Cerebellar cortex (tissue), 1 donor: ENCODE data around the gene SLC26A11.
"Not testable (repeated sequence)": the region's sequence is repeated elsewhere in the genome, so short reads cannot be mapped to it uniquely, and the experiment has no call there.

ENCODE experiments used
- DNase-seq: peaks from one replicate; pipeline ENCODE4 v3.0.0-alpha.2; 2015; ENCODE audit warnings: low spot score

SLC26A11 gene

GRCh38 chr17:80195671-80196529, 24.3 kb upstream of the SLC26A11 start:
- no peak for DNase-seq

GRCh38 chr17:80196652-80197051, 23.6 kb upstream of the SLC26A11 start:
- no peak for DNase-seq

- DNase-seq: no peak
Observed at GRCh38 chr17:80198144-80198661, 22.0 kb upstream of the SLC26A11 start.

GRCh38 chr17:80199295-80199694, 20.9 kb upstream of the SLC26A11 start:
- DNase-seq: not testable (repeated sequence)

GRCh38 chr17:80201446-80201845, 18.8 kb upstream of the SLC26A11 start:
- DNase-seq: no peak

- DNase-seq: no peak
Observed at GRCh38 chr17:80202197-80202596, 18.0 kb upstream of the SLC26A11 start.

GRCh38 chr17:80203471-80203963, 16.7 kb upstream of the SLC26A11 start:
- DNase-seq: no peak

GRCh38 chr17:80204626-80205468, 15.4 kb upstream of the SLC26A11 start:
- DNase-seq: no peak

GRCh38 chr17:80205811-80206210, 14.4 kb upstream of the SLC26A11 start:
- no peak for DNase-seq

GRCh38 chr17:80208050-80208449, 12.2 kb upstream of the SLC26A11 start:
- DNase-seq: no peak

GRCh38 chr17:80209765-80210164, 10.5 kb upstream of the SLC26A11 start:
- no peak for DNase-seq

- DNase-seq: no peak
Observed at GRCh38 chr17:80210348-80211108, 9.7 kb upstream of the SLC26A11 start.

- DNase-seq: no peak
Observed at GRCh38 chr17:80212109-80212508, 8.1 kb upstream of the SLC26A11 start.

- DNase-seq: no peak
Observed at GRCh38 chr17:80212511-80212910, 7.7 kb upstream of the SLC26A11 start.

GRCh38 chr17:80212962-80213642, 7.1 kb upstream of the SLC26A11 start:
- no peak for DNase-seq

- DNase-seq: no peak
Observed at GRCh38 chr17:80213643-80213975, 6.6 kb upstream of the SLC26A11 start.

- no peak for DNase-seq
Observed at GRCh38 chr17:80214012-80214877, 6.0 kb upstream of the SLC26A11 start.

GRCh38 chr17:80214878-80215210, 5.4 kb upstream of the SLC26A11 start:
- no peak for DNase-seq

GRCh38 chr17:80216473-80217456, 3.5 kb upstream of the SLC26A11 start:
- no peak for DNase-seq
